Hematopoietic multipotent progenitor cell treated with erythropoietin and hydrocortisone succinate and interleukin-3 and kit ligand, for 17 days (in vitro differentiated cells): ENCODE results near the gene FYN.

Source experiments
- DNase-seq: peaks from one replicate; pipeline ENCODE4 v3.0.0-alpha.2; 2015; ENCODE audit warnings: low spot score

The FYN gene

GRCh38 chr6:111724505-111724904 is 148.7 kb downstream of the FYN start:
- no peak for DNase-seq

GRCh38 chr6:111724039-111724438 is 149.2 kb downstream of the FYN start:
- no peak for DNase-seq

- no peak for DNase-seq
These were observed 149.8 kb downstream of the FYN start for GRCh38 chr6:111723412-111723970.

- DNase-seq, result no peak
These were observed 151.0 kb downstream of the FYN start for GRCh38 chr6:111722179-111722731.

- DNase-seq, result peak; percentile 51
These were observed 151.5 kb downstream of the FYN start for GRCh38 chr6:111721753-111722154.

- no peak for DNase-seq
These were observed 152.2 kb downstream of the FYN start for GRCh38 chr6:111720931-111721496.

- no peak for DNase-seq
These were observed 154.3 kb downstream of the FYN start for GRCh38 chr6:111718990-111719389.

GRCh38 chr6:111718326-111718725 is 154.9 kb downstream of the FYN start:
- no peak for DNase-seq

- no peak for DNase-seq
These were observed 155.6 kb downstream of the FYN start for GRCh38 chr6:111717621-111718020.

- DNase-seq, result no peak
These were observed 156.9 kb downstream of the FYN start for GRCh38 chr6:111716325-111716724.

- DNase-seq, result no peak
These were observed 157.9 kb downstream of the FYN start for GRCh38 chr6:111715321-111715720.

GRCh38 chr6:111714416-111715270 is 158.6 kb downstream of the FYN start:
- DNase-seq, result no peak

GRCh38 chr6:111713811-111714210 is 159.4 kb downstream of the FYN start:
- DNase-seq, result no peak

GRCh38 chr6:111713236-111713635 is 160.0 kb downstream of the FYN start:
- DNase-seq, result no peak

- no peak for DNase-seq
These were observed 161.1 kb downstream of the FYN start for GRCh38 chr6:111711984-111712752.

GRCh38 chr6:111711476-111711875 is 161.8 kb downstream of the FYN start:
- no peak for DNase-seq

- DNase-seq, result no peak
These were observed 162.3 kb downstream of the FYN start for GRCh38 chr6:111710911-111711310.

- no peak for DNase-seq
These were observed 162.8 kb downstream of the FYN start for GRCh38 chr6:111710439-111710838.

- DNase-seq, result peak; percentile 69
These were observed 163.4 kb downstream of the FYN start for GRCh38 chr6:111709615-111710398.

GRCh38 chr6:111709201-111709600 is 164.1 kb downstream of the FYN start:
- no peak for DNase-seq

- DNase-seq, result no peak
These were observed 165.5 kb downstream of the FYN start for GRCh38 chr6:111707773-111708172.
